Measurements from ENCODE around the gene ATPAF2. TPM values are rescaled to one million over a fixed set of nuclear protein-coding genes. Genes with fewer than 3 reads are reported as not detected.

ATPAF2 gene
- total and polyA plus RNA-seq, 4 donors: 12.9 to 20.1 (median 16.8) TPM

GRCh38 chr17:18020971-18021370 is 18.0 kb downstream of the ATPAF2 start:
- TF ChIP-seq HNF4A (conservative IDR thresholded peaks at IDR 0.05) (no peak), CTCF (IDR thresholded peaks at IDR 0.05; ENCODE audit: low read depth, low read length, missing input control) (no peak), SP1 (IDR thresholded peaks at IDR 0.05) (no peak), RAD21 (IDR thresholded peaks at IDR 0.05) (no peak), JUND (IDR thresholded peaks at IDR 0.05) (no peak), NR2F2 (IDR thresholded peaks at IDR 0.05) (no peak), HNF4G (IDR thresholded peaks at IDR 0.05) (no peak), GABPA (IDR thresholded peaks at IDR 0.05 in 1 of 2, conservative IDR thresholded peaks at IDR 0.05 in 1 of 2) (no peak), TAF1 (conservative IDR thresholded peaks at IDR 0.05) (no peak), FOXA1 (IDR thresholded peaks at IDR 0.05) (no peak), YY1 (IDR thresholded peaks at IDR 0.05) (no peak), RXRA (IDR thresholded peaks at IDR 0.05) (no peak), FOXA2 (IDR thresholded peaks at IDR 0.05) (no peak)
- TF ChIP-seq, protein P1, sequence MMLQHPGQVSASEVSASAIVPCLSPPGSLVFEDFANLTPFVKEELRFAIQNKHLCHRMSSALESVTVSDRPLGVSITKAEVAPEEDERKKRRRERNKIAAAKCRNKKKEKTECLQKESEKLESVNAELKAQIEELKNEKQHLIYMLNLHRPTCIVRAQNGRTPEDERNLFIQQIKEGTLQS (IDR thresholded peaks at IDR 0.05): no peak
- TF ChIP-seq, protein P2, sequence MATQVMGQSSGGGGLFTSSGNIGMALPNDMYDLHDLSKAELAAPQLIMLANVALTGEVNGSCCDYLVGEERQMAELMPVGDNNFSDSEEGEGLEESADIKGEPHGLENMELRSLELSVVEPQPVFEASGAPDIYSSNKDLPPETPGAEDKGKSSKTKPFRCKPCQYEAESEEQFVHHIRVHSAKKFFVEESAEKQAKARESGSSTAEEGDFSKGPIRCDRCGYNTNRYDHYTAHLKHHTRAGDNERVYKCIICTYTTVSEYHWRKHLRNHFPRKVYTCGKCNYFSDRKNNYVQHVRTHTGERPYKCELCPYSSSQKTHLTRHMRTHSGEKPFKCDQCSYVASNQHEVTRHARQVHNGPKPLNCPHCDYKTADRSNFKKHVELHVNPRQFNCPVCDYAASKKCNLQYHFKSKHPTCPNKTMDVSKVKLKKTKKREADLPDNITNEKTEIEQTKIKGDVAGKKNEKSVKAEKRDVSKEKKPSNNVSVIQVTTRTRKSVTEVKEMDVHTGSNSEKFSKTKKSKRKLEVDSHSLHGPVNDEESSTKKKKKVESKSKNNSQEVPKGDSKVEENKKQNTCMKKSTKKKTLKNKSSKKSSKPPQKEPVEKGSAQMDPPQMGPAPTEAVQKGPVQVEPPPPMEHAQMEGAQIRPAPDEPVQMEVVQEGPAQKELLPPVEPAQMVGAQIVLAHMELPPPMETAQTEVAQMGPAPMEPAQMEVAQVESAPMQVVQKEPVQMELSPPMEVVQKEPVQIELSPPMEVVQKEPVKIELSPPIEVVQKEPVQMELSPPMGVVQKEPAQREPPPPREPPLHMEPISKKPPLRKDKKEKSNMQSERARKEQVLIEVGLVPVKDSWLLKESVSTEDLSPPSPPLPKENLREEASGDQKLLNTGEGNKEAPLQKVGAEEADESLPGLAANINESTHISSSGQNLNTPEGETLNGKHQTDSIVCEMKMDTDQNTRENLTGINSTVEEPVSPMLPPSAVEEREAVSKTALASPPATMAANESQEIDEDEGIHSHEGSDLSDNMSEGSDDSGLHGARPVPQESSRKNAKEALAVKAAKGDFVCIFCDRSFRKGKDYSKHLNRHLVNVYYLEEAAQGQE (IDR thresholded peaks at IDR 0.05): no peak
- TF ChIP-seq, protein P3, sequence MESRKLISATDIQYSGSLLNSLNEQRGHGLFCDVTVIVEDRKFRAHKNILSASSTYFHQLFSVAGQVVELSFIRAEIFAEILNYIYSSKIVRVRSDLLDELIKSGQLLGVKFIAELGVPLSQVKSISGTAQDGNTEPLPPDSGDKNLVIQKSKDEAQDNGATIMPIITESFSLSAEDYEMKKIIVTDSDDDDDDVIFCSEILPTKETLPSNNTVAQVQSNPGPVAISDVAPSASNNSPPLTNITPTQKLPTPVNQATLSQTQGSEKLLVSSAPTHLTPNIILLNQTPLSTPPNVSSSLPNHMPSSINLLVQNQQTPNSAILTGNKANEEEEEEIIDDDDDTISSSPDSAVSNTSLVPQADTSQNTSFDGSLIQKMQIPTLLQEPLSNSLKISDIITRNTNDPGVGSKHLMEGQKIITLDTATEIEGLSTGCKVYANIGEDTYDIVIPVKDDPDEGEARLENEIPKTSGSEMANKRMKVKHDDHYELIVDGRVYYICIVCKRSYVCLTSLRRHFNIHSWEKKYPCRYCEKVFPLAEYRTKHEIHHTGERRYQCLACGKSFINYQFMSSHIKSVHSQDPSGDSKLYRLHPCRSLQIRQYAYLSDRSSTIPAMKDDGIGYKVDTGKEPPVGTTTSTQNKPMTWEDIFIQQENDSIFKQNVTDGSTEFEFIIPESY (IDR thresholded peaks at IDR 0.05): no peak
- no peak for DNase-seq (ENCODE audit: low spot score)
- peaks cover 0 to 16% (median 7%) of the 10 kb centered on the region in 4 donors for H3K36me3 ChIP-seq (ENCODE audit: control insufficient read depth in 4 of 4, insufficient read depth in 3 of 4, low read depth in 1 of 4, low read length in 3 of 4)
- no peaks in the 10 kb centered on the region for H3K27me3 ChIP-seq (ENCODE audit: control insufficient read depth in 4 of 4, insufficient read depth in 4 of 4, low read length in 3 of 4)
- no peak overlapping the region for H3K27ac ChIP-seq (ENCODE audit: low read depth in 1 of 2, low read length in 2 of 2)
- no peak overlapping the region for H3K9ac ChIP-seq (ENCODE audit: low read depth in 1 of 2, low read length in 2 of 2)
- 96% methylated on average over 6 of the region's 6 CpGs for WGBS
- H3K4me3 ChIP-seq (ENCODE audit: low read depth in 1 of 3, low read length in 3 of 3): no peak overlapping the region
- H3K9me3 ChIP-seq (ENCODE audit: control insufficient read depth in 4 of 4, low read length in 3 of 4): no peaks in the 10 kb centered on the region
- peaks cover 13 to 21% (median 17%) of the 10 kb centered on the region in 4 donors for H3K4me1 ChIP-seq (ENCODE audit: control insufficient read depth in 4 of 4, insufficient read depth in 4 of 4, low read length in 3 of 4)

- H3K36me3 ChIP-seq (ENCODE audit: control insufficient read depth in 4 of 4, insufficient read depth in 3 of 4, low read depth in 1 of 4, low read length in 3 of 4): peaks cover 0 to 18% (median 9%) of the 10 kb centered on the region in 4 donors
- no peaks in the 10 kb centered on the region for H3K27me3 ChIP-seq (ENCODE audit: control insufficient read depth in 4 of 4, insufficient read depth in 4 of 4, low read length in 3 of 4)
- H3K9ac ChIP-seq (ENCODE audit: low read depth in 1 of 2, low read length in 2 of 2): no peak overlapping the region
- no peak for DNase-seq (ENCODE audit: low spot score)
- no peak overlapping the region for H3K27ac ChIP-seq (ENCODE audit: low read depth in 1 of 2, low read length in 2 of 2)
- 80% methylated on average over 2 of the region's 2 CpGs for WGBS
- no peak overlapping the region for H3K4me3 ChIP-seq (ENCODE audit: low read depth in 1 of 3, low read length in 3 of 3)
- H3K4me1 ChIP-seq (ENCODE audit: control insufficient read depth in 4 of 4, insufficient read depth in 4 of 4, low read length in 3 of 4): peaks cover 13 to 21% (median 17%) of the 10 kb centered on the region in 4 donors
- no peaks in the 10 kb centered on the region for H3K9me3 ChIP-seq (ENCODE audit: control insufficient read depth in 4 of 4, low read length in 3 of 4)
- no peak for TF ChIP-seq EGR1 (IDR thresholded peaks at IDR 0.05; ENCODE audit: low read depth in 2 of 2)
- TF ChIP-seq RXRA (IDR thresholded peaks at IDR 0.05): no peak
- TF ChIP-seq, protein P3 (IDR thresholded peaks at IDR 0.05): no peak
- no peak for TF ChIP-seq HNF4G (IDR thresholded peaks at IDR 0.05)
- TF ChIP-seq CTCF (IDR thresholded peaks at IDR 0.05; ENCODE audit: low read depth, low read length, missing input control): no peak
- TF ChIP-seq, protein P2 (IDR thresholded peaks at IDR 0.05): no peak
These were observed 19.2 kb downstream of the ATPAF2 start for GRCh38 chr17:18019838-18020154.
